ENCODE measurements around the gene SP3. TPM values are rescaled to one million over a fixed set of nuclear protein-coding genes. Genes with fewer than 3 reads are reported as not detected.
A peak's percentile ranks its signal among the peaks of the same experiment; 100 is the strongest.

Gene SP3
- polyA plus RNA-seq, 2 of the 4 experiments (the other 2 are of a cell fraction), result 40.1 to 83.1 TPM

DNA sequence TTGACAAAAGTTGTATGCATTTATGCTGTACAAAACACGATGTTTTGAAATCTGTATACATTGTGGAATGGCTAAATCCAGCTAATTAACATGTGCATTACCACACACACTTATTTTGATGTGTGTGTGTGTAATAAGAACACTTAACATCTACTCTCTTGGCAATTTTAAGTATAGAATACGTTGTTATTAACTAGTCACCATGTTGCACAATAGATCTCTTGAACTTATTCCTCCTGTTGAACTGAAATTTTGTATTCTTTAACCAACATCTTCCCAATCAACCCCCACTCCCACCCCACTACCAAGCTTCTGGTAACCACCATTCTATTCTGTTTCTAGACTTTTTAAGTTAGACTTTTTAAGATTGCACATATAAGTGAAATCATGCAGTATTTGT is 16.3 kb upstream of the SP3 start (continued):
- TF ChIP-seq JUN (IDR thresholded peaks at IDR 0.05), result no peak
- no peak for TF ChIP-seq GATA3 (IDR thresholded peaks at IDR 0.05; ENCODE audit: borderline replicate concordance)

DNA sequence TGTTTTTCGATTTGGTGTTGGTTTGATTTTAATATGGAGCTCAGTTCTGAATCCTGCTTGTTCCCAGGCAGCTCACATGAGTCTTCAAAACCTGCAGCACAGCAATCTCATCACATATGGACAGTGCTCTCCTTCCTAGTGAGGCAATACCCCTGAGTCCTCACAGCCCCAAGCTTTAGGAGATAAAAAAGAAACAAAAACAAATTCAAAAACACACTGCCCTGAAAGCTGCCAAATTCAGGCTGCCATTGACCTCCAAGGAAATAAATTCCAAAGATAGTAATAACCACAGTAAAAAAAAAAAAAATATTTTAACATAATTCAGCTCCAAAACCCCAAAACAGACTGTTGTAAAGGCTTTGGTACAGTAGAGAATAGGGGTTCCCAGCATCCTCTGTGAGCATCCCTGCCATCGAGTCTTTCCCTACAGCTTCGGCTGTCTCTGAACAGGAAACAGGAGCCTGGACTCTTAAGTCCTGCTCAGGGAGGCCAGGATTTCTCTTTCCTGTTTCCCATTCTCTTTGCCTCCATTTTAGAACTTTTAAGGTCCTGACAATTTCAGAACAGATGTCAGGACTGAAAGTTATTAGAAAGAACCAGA is 14.7 kb upstream of the SP3 start:
- WGBS (ENCODE audit: missing lambda C conversion rate), result 59% methylated on average over 3 of the region's 3 CpGs
- FAIRE-seq, result no peak
- Histone ChIP-seq H3K4me1 (peaks cover 27% of the 10 kb centered on the region), H3K4me2 (no peak overlapping the region), H3K4me3 (no peak overlapping the region), H3K27ac (peak overlapping the region in 1 of 2 experiments; percentile 42; a peak in 1 of 6 replicates), H3K9me3 (no peaks in the 10 kb centered on the region)
- ChIA-PET CTCF (interaction anchor here (0.5 to 1.1 kb wide), 3 partner anchors 49 to 99 kb away, joined by 3 read pairs; no protein-coding TSS in a partner anchor), POLR2A (no interaction called here)
- no peak for ATAC-seq
- no peak for DNase-seq (ENCODE audit: low read depth in 1 of 2, low spot score in 1 of 2)
- TF ChIP-seq JUN (IDR thresholded peaks at IDR 0.05), result no peak
- TF ChIP-seq, protein P1, sequence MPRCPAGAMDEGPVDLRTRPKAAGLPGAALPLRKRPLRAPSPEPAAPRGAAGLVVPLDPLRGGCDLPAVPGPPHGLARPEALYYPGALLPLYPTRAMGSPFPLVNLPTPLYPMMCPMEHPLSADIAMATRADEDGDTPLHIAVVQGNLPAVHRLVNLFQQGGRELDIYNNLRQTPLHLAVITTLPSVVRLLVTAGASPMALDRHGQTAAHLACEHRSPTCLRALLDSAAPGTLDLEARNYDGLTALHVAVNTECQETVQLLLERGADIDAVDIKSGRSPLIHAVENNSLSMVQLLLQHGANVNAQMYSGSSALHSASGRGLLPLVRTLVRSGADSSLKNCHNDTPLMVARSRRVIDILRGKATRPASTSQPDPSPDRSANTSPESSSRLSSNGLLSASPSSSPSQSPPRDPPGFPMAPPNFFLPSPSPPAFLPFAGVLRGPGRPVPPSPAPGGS (IDR thresholded peaks at IDR 0.05), result no peak
- no peak for TF ChIP-seq RFX5 (IDR thresholded peaks at IDR 0.05)
- no peak for TF ChIP-seq ESRRA (IDR thresholded peaks at IDR 0.05; ENCODE audit: borderline replicate concordance, low read length)
- TF ChIP-seq PBX3 (IDR thresholded peaks at IDR 0.05), result no peak
- no peak for TF ChIP-seq SMC3 (IDR thresholded peaks at IDR 0.05)

- WGBS (ENCODE audit: missing lambda C conversion rate), result 80% methylated on average over 1 of the region's 1 CpG
- peak; percentile 38 to 90; a peak in 2 of 6 replicates for ATAC-seq
- CTCF ChIA-PET, result no interaction called here
- DNase-seq (ENCODE audit: low read depth in 1 of 2, low spot score in 1 of 2), result peak in 1 of 2 experiments; percentile 33
- H3K4me2 ChIP-seq, result no peak overlapping the region
- no peak for TF ChIP-seq CEBPB (IDR thresholded peaks at IDR 0.05)
- TF ChIP-seq KDM5A (IDR thresholded peaks at IDR 0.05), result no peak
- no peak for TF ChIP-seq ZFP36 (IDR thresholded peaks at IDR 0.05; ENCODE audit: borderline replicate concordance, partially characterized antibody)
- no peak for TF ChIP-seq HDAC2 (IDR thresholded peaks at IDR 0.05)
- POLR2A ChIA-PET, result interaction anchor here (1.3 kb wide), 1 partner anchor 13 kb away, joined by 4 read pairs; no protein-coding TSS in a partner anchor
- H3K27ac ChIP-seq, result 0 out of 6 replicates have a peak overlapping the region, but pooled peaks of 1 of the 2 experiments have one; percentile 15
- no peaks in the 10 kb centered on the region for H3K9me3 ChIP-seq
- peaks cover 20% of the 10 kb centered on the region for H3K4me1 ChIP-seq
- H3K4me3 ChIP-seq, result no peak overlapping the region
- no peak for FAIRE-seq
Measured at GRCh38 chr2:173978447-173978846, 13.3 kb upstream of the SP3 start.

DNA sequence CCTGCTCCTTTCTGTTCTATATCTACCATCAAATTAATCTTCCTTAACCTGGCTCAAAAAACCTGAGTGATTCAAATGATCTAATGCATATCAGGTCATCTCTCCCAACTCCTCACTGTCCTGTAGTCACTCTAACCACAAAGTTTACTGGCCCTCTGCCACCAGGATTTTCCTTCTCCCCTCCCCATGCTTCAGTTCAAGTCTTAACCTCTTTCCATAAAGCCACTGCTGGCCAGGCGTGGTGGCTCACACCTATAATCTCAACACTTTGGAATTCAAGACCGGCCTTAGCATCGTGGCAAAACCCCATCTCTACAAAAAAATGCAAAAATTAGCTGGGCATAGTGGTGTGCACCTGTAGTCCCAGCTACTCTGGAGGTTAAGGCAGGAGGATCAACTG is 7.5 kb upstream of the SP3 start:
- Histone ChIP-seq H3K27ac (peak overlapping the region in 1 of 2 experiments; percentile 56; a peak in 3 of 6 replicates), H3K4me1 (peaks cover 19% of the 10 kb centered on the region), H3K9me3 (no peaks in the 10 kb centered on the region), H3K4me2 (peak overlapping the region; percentile 33; the same call in 2 of the 3 replicates), H3K4me3 (no peak overlapping the region)
- CTCF ChIA-PET, result interaction anchor here (1.0 to 1.5 kb wide), 3 partner anchors 9 to 67 kb away, joined by 3 to 4 read pairs (median 4); no protein-coding TSS in a partner anchor
- no peak for FAIRE-seq
- 24% methylated on average over 3 of the region's 3 CpGs for WGBS (ENCODE audit: missing lambda C conversion rate)
- no peak for TF ChIP-seq ZFP36 (IDR thresholded peaks at IDR 0.05; ENCODE audit: borderline replicate concordance, partially characterized antibody)
- ATAC-seq, result peak; percentile 30 to 47; a peak in 5 of 6 replicates
- POLR2A ChIA-PET, result interaction anchor here (1.8 kb wide), 1 partner anchor 79 kb away, joined by 6 read pairs; no protein-coding TSS in a partner anchor
- peak in 1 of 2 experiments; percentile 25 for DNase-seq (ENCODE audit: low read depth in 1 of 2, low spot score in 1 of 2)

- POLR2A ChIA-PET, result interaction anchor here (1.8 kb wide), 1 partner anchor 80 kb away, joined by 6 read pairs; no protein-coding TSS in a partner anchor
- WGBS (ENCODE audit: missing lambda C conversion rate), result 73% methylated on average over 2 of the region's 2 CpGs
- no peak for FAIRE-seq
- CTCF ChIA-PET, result interaction anchor here (1.4 to 1.6 kb wide), 2 partner anchors 13 to 76 kb away, joined by 3 to 4 read pairs; no protein-coding TSS in a partner anchor
- Histone ChIP-seq H3K9me3 (no peaks in the 10 kb centered on the region), H3K4me3 (no peak overlapping the region), H3K4me1 (peaks cover 24% of the 10 kb centered on the region), H3K4me2 (peak overlapping the region; percentile 33; the same call in 2 of the 3 replicates), H3K27ac (peak overlapping the region in 1 of 2 experiments; percentile 56; a peak in 3 of 6 replicates)
- DNase-seq (ENCODE audit: low read depth in 1 of 2, low spot score in 1 of 2), result no peak
- no peak for ATAC-seq
- TF ChIP-seq EHMT2 (IDR thresholded peaks at IDR 0.05; ENCODE audit: low read depth), result no peak
- no peak for TF ChIP-seq PHF8 (IDR thresholded peaks at IDR 0.05; ENCODE audit: borderline replicate concordance, low read depth)
- no peak for TF ChIP-seq FOSB (CRISPR knock-in tag; IDR thresholded peaks at IDR 0.05)
- TF ChIP-seq HOXB5 (CRISPR knock-in tag; IDR thresholded peaks at IDR 0.05), result no peak
- no peak for TF ChIP-seq CHD2 (IDR thresholded peaks at IDR 0.05; ENCODE audit: low read length, partially characterized antibody)
- TF ChIP-seq, protein P2, sequence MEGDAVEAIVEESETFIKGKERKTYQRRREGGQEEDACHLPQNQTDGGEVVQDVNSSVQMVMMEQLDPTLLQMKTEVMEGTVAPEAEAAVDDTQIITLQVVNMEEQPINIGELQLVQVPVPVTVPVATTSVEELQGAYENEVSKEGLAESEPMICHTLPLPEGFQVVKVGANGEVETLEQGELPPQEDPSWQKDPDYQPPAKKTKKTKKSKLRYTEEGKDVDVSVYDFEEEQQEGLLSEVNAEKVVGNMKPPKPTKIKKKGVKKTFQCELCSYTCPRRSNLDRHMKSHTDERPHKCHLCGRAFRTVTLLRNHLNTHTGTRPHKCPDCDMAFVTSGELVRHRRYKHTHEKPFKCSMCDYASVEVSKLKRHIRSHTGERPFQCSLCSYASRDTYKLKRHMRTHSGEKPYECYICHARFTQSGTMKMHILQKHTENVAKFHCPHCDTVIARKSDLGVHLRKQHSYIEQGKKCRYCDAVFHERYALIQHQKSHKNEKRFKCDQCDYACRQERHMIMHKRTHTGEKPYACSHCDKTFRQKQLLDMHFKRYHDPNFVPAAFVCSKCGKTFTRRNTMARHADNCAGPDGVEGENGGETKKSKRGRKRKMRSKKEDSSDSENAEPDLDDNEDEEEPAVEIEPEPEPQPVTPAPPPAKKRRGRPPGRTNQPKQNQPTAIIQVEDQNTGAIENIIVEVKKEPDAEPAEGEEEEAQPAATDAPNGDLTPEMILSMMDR (IDR thresholded peaks at IDR 0.05), result no peak
- no peak for TF ChIP-seq RAD21 (conservative IDR thresholded peaks at IDR 0.05 in 1 of 2, IDR thresholded peaks at IDR 0.05 in 1 of 2)
- no peak for TF ChIP-seq CBX2 (IDR thresholded peaks at IDR 0.05; ENCODE audit: borderline replicate concordance, low read depth)
- TF ChIP-seq POLR2A (IDR thresholded peaks at IDR 0.05; ENCODE audit: low read length), result no peak
- TF ChIP-seq ZC3H11A (IDR thresholded peaks at IDR 0.05), result no peak
- TF ChIP-seq NFE2L2 (conservative IDR thresholded peaks at IDR 0.05; ENCODE audit: low read length), result no peak
- no peak for TF ChIP-seq BHLHE40 (IDR thresholded peaks at IDR 0.05; ENCODE audit: low read depth, low read length)
- TF ChIP-seq, protein P1 (IDR thresholded peaks at IDR 0.05), result no peak
Measured at GRCh38 chr2:173972165-173972564, 7.0 kb upstream of the SP3 start.
